GM18517 (cell line): ENCODE measurements around the gene TLR8.
"Not testable (repeated sequence)": the region's sequence is repeated elsewhere in the genome, so short reads cannot be mapped to it uniquely, and the experiment has no call there.

Source experiments
- ATAC-seq: cut with Tn5 transposase; IDR thresholded peaks from one replicate; pipeline ENCODE4 v1.9.1; 2021; ENCODE audit warnings: mild to moderate bottlenecking, moderate library complexity; ENCODE audit not compliant: unreplicated experiment

The TLR8 gene

DNA sequence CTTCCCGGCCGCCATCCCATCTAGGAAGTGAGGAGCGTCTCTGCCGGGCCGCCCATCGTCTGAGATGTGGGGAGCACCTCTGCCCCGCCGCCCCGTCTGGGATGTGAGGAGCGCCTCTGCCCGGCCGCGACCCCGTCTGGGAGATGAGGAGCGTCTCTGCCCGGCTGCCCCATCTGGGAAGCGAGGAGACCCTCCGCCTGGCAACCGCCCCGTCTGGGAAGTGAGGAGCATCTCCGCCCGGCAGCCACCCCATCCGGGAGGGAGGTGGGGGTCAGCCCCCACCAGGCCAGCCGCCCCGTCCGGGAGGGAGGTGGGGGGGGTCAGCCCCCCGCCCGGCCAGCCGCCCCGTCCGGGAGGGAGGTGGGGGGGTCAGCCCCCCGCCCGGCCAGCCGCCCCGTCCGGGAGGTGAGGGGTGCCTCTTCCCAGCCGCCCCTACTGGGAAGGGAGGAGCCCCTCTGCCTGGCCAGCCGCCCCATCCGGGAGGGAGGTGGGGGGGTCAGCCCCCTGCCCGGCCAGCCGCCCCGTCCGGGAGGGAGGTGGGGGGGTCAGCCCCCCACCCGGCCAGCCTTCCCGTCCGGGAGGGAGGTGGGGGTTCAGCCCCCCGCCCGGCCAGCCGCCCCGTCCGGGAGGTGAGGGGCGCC is 56.9 kb downstream of the TLR8 start:
- ATAC-seq, result not testable (repeated sequence)

GRCh38 chrX:12965131-12965940 is 58.9 kb downstream of the TLR8 start:
- no peak for ATAC-seq

- ATAC-seq, result no peak
These were observed 59.7 kb downstream of the TLR8 start for GRCh38 chrX:12966151-12966550.

DNA sequence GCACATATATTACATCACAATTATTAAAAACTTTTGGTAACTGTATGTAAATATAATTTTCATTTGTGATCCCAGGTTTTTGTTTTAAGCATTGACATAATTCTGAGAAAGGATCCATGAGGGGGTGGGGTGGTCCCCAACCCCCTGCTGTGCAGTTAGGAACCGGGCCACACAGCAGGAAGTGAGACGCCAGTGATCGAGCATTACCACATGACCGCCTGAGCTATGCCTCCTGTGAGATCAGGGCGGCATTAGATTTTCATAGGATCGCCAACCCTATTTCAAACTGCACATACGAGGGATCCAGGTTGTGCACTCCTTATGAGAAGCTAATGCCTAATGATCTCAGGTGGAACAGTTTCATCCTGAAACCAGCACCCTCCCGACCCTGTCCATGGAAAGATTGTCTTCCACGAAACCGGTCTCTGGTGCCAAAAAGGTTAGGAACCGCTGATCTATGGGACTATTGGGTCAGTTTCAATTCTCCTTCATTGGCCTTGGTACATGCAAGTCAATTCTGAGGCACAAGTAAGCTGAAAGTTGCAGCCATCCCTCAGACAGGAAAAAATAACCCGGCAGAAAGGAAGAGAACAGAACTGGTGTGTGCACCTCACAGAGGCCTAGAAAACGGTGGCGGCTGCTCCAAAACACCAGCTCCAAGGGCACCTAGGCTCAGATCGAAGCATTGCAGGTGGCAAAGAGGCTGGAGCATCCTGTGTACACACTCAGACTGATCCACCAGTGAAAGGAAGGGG is 61.5 kb downstream of the TLR8 start:
- ATAC-seq, result no peak

DNA sequence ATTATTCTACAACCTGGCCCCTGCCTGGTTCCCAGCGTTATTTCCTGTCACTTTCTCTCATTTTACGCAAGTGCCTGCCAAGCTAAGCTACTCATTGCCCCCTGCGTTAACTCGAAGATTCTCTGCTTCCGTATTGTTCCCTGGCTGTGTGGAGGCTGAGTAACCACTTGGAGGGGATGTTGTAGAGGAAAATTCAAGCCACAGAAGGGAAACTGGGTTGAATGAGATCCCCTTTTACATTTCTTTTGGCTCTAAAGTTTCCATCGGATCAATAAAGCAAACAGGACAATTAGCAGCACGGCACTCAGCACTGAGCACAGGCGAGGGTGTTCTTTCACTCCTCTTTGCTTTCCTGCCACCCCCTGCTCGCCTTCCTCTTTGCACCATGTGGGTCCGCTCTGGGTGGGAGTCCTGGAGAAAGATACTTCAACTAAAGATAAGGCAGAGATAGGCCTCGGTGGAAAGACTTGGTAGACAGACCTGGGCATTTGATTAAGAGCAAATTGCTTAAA is 64.3 kb downstream of the TLR8 start:
- no peak for ATAC-seq

DNA sequence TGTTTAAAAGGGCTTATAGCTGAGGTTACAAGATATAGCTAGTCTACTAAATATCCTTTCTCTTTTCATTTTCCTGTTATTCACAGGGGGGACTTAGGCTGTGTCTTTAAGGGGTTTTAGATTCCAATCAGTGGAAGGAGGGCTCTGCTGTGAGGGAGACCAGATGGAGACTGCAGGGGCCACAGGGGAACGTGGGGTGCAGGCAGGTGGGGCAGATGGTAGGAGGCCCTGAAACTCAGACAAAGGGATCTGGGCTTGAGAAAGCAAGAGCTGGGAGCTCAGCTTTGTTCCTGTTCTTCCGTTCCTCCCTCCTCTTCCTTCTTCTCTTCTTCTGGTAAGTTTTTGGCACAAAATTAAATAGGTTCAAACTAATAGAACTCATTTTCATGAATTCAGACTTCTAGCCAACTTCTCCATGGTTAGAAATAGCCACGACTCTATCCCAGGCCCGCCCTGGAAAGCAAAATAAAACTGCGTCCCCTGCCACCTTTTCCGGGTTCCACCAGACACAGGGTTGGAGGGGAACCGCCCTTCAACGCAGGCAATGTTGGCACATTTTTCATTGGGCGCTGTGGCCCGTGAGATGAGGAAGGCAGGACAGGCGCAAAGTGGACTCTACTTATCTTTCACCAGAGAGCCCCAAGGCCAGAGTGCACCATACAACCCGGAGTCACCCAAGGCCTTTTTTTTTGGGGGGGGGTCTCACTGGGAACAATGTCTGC is 65.0 kb downstream of the TLR8 start:
- no peak for ATAC-seq

DNA sequence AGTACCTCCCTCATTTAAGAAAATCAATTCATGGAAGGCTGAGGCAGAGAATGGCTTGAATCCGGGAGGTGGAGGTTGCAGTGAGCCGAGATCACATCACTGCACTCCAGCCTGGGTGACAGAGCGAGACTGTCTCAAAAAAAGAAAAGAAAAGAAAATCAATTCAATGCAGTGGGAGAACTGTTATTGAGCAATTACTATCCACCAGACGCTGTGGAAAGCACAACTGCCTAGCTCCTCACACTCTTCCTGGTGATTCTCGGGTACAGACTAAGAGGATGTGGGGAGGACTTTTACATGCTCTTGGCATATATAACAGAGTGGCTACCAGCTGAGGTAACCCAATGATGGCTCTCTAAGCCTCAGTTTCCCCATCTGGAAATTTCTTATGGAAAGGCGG is 65.8 kb downstream of the TLR8 start:
- ATAC-seq, result no peak
